ENCODE data around the gene SV2B. TPM values are rescaled to one million over a fixed set of nuclear protein-coding genes. Genes with fewer than 3 reads are reported as not detected.

SV2B gene
- total RNA-seq, 4 donors from 2014 or later, result 1.4 to 6.4 (median 2.2) TPM

DNA sequence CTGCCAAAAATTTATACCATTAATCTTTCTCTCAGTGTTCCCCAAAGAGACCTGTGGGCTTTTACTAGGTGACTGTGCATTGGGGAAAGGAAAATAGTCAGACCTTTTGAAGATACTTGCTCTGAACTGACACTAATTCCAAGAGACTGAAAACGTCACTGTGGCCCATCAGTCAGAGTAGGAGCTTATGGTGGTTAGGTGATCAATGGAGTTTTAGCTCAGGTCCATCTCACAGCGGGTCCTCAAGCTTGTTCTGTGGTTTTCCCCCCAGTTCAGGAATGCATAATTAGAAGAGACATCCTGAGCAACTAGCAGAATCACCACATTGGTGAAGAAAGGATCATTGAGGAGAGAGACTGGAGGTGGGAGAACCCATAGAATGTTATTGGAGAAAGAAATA lies 134.7 kb downstream of the SV2B start:
- TF ChIP-seq, protein P1, sequence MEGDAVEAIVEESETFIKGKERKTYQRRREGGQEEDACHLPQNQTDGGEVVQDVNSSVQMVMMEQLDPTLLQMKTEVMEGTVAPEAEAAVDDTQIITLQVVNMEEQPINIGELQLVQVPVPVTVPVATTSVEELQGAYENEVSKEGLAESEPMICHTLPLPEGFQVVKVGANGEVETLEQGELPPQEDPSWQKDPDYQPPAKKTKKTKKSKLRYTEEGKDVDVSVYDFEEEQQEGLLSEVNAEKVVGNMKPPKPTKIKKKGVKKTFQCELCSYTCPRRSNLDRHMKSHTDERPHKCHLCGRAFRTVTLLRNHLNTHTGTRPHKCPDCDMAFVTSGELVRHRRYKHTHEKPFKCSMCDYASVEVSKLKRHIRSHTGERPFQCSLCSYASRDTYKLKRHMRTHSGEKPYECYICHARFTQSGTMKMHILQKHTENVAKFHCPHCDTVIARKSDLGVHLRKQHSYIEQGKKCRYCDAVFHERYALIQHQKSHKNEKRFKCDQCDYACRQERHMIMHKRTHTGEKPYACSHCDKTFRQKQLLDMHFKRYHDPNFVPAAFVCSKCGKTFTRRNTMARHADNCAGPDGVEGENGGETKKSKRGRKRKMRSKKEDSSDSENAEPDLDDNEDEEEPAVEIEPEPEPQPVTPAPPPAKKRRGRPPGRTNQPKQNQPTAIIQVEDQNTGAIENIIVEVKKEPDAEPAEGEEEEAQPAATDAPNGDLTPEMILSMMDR (IDR thresholded peaks at IDR 0.05; ENCODE audit: low read depth), result no peak

DNA sequence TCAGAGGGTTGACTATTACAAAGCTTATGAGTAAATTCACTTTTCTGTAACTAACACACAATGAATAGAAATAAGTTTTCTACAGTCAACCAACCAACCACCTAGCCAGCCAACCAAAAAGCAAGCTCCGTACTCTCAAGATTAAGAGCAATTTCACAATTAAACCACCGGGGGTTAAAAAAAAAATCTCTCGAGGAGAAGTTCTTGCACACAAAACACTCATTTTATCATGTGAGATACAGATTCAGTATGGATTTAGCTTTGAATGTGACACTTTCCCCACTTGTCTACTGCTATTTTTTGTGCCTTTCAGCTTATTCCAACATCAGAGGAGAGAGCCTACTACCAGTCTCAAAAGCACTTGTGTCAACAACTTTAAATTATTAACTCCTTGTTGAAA lies 135.3 kb downstream of the SV2B start:
- TF ChIP-seq, protein P1 (IDR thresholded peaks at IDR 0.05; ENCODE audit: low read depth), result no peak

DNA sequence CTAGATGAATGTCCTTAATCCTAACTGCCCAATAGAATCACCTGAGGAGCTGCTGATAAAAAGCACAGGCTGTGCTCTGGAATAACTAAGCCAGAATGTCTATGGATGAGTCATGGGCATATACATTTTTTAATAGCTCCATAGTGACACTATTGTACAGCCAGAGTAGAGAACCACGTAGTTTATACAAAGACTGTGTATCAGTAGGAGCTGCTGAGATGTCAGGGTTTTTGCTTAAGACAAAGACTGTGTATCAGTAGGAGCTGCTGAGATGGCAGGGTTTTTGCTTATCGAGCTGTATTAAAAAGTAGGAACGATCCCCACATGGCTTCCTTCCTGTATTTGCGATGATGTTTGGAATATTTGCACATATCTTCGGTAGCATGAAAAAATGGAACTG lies 137.4 kb downstream of the SV2B start:
- TF ChIP-seq, protein P1 (IDR thresholded peaks at IDR 0.05; ENCODE audit: low read depth), result no peak

DNA sequence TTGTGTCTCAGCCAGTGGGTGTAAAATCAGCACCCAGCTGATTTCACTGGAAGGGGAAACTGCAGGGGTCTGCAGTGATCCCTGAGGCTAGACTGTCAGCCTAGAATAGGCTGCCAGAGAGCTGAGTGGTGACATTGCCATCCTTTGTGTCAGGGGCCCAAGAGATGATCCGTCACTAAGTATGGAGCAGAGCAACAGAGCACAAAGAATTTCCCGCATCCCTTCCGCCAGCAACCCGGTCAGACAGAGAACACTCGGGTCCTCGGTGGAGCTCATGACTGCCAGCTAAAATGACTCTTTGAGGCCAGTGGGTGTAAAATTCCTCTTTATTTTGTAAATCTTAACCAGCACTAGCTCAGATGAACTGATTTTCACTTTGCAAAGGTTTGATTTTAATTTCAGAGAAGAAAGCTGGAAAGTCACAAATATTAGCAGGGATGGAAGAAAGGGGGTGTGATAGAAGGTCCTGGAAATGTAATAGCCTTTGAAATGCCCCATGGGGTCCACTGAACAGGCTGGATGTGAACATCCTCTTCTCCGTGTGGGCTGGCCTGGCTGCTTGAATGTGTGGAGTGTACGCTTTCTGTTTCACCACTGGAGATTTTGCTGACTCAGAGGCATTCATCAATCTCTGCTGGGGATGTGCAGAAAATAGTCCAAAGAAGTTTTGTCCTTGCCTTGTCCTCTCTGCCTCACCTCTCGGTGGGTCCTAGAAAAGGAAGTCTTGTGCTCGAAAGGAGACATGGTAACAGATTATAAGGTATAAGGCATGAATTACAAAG lies 138.8 kb downstream of the SV2B start:
- TF ChIP-seq, protein P1 (IDR thresholded peaks at IDR 0.05; ENCODE audit: low read depth), result no peak

DNA sequence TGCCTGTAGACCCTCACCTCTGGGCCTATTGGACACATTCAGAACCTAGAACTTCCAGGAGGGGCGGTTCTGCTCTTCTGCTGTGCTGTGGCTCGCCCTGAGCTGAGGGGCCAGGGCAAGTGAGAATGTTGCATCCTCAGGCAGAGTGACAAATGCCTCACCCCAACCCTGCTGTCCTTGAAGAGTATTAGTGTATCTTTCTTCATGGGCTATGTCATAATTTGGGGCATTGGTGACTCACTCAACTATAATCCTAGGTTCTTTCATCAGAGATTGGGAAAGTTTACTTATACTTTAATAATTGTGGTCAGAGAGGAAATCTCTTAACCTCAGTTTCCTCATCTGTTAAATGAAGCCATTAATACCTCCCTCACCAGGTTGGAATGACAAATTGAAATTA lies 143.8 kb downstream of the SV2B start:
- TF ChIP-seq, protein P1 (IDR thresholded peaks at IDR 0.05; ENCODE audit: low read depth), result no peak

DNA sequence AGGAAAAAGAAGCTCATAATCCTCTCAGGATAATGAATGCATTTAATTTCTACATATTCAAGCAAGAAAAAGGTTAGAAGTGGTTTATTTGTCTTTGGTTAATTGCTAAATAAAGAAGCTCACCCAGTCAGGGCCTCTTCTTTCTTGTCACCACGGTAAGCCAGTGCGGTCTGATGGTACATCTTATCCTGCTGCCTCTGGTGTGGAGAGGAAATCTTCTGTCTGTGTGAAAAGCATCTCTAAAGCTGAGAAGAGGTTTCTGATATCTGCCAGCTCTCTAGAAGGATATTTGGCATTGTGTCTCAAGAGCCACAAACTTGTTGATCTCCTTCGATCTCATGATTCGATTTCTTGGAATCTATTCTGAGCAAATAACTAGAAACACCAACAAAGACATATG lies 144.9 kb downstream of the SV2B start:
- TF ChIP-seq, protein P1 (IDR thresholded peaks at IDR 0.05; ENCODE audit: low read depth), result no peak

DNA sequence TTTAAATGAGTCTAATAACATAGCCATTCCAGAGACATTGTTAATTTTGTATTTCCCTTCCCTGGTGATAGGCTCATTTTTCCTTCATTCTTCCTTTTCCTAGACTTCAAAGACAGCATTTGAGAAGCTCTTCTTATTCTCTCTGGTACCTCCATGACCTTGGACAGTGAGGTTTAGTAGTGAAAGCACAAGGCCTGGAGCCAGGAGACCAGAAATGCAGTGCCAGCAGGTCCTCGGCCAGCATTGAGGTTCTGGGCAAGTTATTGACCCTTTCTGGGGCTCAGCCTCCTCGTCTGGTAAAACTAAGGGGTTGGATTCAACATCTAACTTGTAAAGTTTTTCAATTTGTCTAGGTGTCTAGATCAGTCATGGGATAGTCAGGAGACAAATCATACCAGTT lies 146.9 kb downstream of the SV2B start:
- TF ChIP-seq, protein P1 (IDR thresholded peaks at IDR 0.05; ENCODE audit: low read depth), result no peak

Data from subcutaneous adipose tissue (tissue), 4 donors.